Measurements from ENCODE around the gene ADAM10. TPM values are rescaled to one million over a fixed set of nuclear protein-coding genes. Genes with fewer than 3 reads are reported as not detected.

Gene ADAM10
- total and polyA plus RNA-seq, 2 of the 8 experiments (the other 6 are each of a cell fraction or from before 2014, with no cell fraction given): 46.5 to 163 TPM

DNA sequence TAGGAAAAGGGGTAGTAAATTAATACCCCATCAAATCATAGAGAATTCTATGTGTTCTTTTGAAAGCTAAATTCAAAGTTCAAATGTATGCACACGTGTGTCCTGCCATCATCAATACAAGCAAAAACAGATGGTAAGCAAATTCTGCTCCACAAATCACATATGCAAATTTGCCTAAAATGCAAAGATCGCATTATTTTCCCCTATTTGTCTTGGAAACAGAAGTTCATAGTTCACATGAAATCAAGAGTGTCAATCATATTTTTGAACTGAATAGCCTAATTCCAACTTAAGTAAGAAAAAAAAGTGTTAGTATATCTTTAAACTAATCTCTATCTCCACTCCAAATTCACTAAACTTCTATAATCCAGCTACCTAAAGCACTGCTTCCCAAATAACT is 8.5 kb downstream of the ADAM10 start:
- Histone ChIP-seq H3K4me2 (ENCODE audit: insufficient read depth in 1 of 2, low read depth in 2 of 2, low read length in 2 of 2) (no peak overlapping the region), H2BK12ac (ENCODE audit: low read depth, low read length) (no peak overlapping the region), H3K36me3 (ENCODE audit: control insufficient read depth in 2 of 4, insufficient read depth in 4 of 4, low read length in 3 of 4) (no peaks in the 10 kb centered on the region), H3K79me1 (ENCODE audit: low read depth, low read length) (peaks cover 2% of the 10 kb centered on the region; the same call in 1 of the 2 replicates), H3K23ac (ENCODE audit: insufficient read length) (no peak overlapping the region), H2BK120ac (replicated peaks; ENCODE audit: low read depth, low read length) (no peak overlapping the region), H3K4ac (replicated peaks; ENCODE audit: insufficient read length, low read depth, low read length) (no peak overlapping the region), H4K8ac (ENCODE audit: extremely low read depth, insufficient read depth, low read length) (no peak overlapping the region), H2BK15ac (ENCODE audit: low read length) (no peak overlapping the region), H3K23me2 (ENCODE audit: low read depth, low read length) (no peaks in the 10 kb centered on the region), H3K9ac (replicated peaks in 1 of 4; ENCODE audit: extremely low read depth in 1 of 4, low read depth in 3 of 4, low read length in 3 of 4) (no peak overlapping the region), H3K18ac (ENCODE audit: extremely low read depth, low read length) (no peak overlapping the region), H2AFZ (ENCODE audit: low read length) (no peak overlapping the region), H2AK5ac (ENCODE audit: low read depth, low read length) (no peak overlapping the region), H3K14ac (ENCODE audit: insufficient read length) (no peak overlapping the region), H3K79me2 (ENCODE audit: control insufficient read depth in 1 of 2, insufficient read depth in 2 of 2, low read length in 2 of 2) (peaks cover 19 to 95% of the 10 kb centered on the region in 2 experiments; a peak in 3 of 4 replicates), H4K5ac (ENCODE audit: insufficient read length, low read depth, low read length) (no peak overlapping the region), H3K9me3 (ENCODE audit: insufficient read depth in 2 of 2, low read depth in 1 of 2, low read length in 1 of 2) (no peaks in the 10 kb centered on the region), H3K27ac (ENCODE audit: low read depth, low read length) (no peak overlapping the region), H2BK20ac (ENCODE audit: low read length) (no peak overlapping the region), H2BK5ac (ENCODE audit: low read depth, low read length) (no peak overlapping the region), H3K4me1 (replicated peaks in 1 of 4; ENCODE audit: control insufficient read depth in 3 of 4, insufficient read depth in 4 of 4, low read length in 3 of 4) (peaks cover 2 to 6% (median 4%) of the 10 kb centered on the region in 4 experiments), H3K4me3 (ENCODE audit: extremely low read depth in 1 of 4, insufficient read depth in 2 of 4, low read depth in 3 of 4, low read length in 4 of 4) (no peak overlapping the region), H4K20me1 (replicated peaks in 1 of 2; ENCODE audit: control insufficient read depth in 1 of 2, insufficient read depth in 2 of 2, low read length in 2 of 2) (peaks cover 13 to 24% of the 10 kb centered on the region in 2 experiments), H3K56ac (replicated peaks; ENCODE audit: insufficient read length, low read depth, low read length) (no peak overlapping the region), H4K91ac (replicated peaks; ENCODE audit: insufficient read length, low read length) (no peak overlapping the region), H3K27me3 (replicated peaks in 1 of 4; ENCODE audit: control insufficient read depth in 3 of 4, extremely low read depth in 1 of 4, insufficient read depth in 3 of 4, low read length in 3 of 4) (no peaks in the 10 kb centered on the region)
- FAIRE-seq (no peak), DNase-seq (ENCODE audit: low read depth in 1 of 2, low spot score in 2 of 2) (no peak)
- TF ChIP-seq SP1 (IDR thresholded peaks at IDR 0.05; ENCODE audit: low read depth, low read length): no peak
- TF ChIP-seq CHD1 (IDR thresholded peaks at IDR 0.05; ENCODE audit: low read depth, low read length): no peak
- POLR2A ChIA-PET (ENCODE audit: partially characterized antibody): interaction anchor here (1.2 kb wide), 1 partner anchor 9 kb away, joined by 4 read pairs; the partner anchor contains the start of gene ADAM10
- CTCF ChIA-PET (ENCODE audit: partially characterized antibody): no interaction called here
- 90% methylated on average over 2 of the region's 2 CpGs; no CpG with 5 or more reads in 1 of the 2 experiments for WGBS, 2 experiments (ENCODE audit: extremely low coverage in 1 of 2, insufficient coverage in 1 of 2, insufficient read length in 1 of 2, insufficient replicate concordance in 2 of 2, low coverage in 1 of 2, low lambda C conversion rate in 2 of 2, missing lambda C conversion rate in 1 of 2)

Measured in H1 (cell line).